ENCODE results near the gene LBX2. TPM values are rescaled to one million over a fixed set of nuclear protein-coding genes. Genes with fewer than 3 reads are reported as not detected.

LBX2 gene
- total and polyA plus RNA-seq, 9 of the 15 experiments (the other 6 are each of a cell fraction or from before 2014, with no cell fraction given): 0.39 to 6.2 (median 1.8) TPM; not detected in 1

GRCh38 chr2:74502147-74502719 is 2.8 kb upstream of the LBX2 start (continued):
- TF ChIP-seq THAP7 (CRISPR knock-in tag; IDR thresholded peaks at IDR 0.05): no peak
- TF ChIP-seq SMARCA5 (IDR thresholded peaks at IDR 0.05): no peak
- TF ChIP-seq BRD9 (IDR thresholded peaks at IDR 0.05; ENCODE audit: low read depth, partially characterized antibody): no peak
- no peak for TF ChIP-seq FOXJ3 (CRISPR knock-in tag; IDR thresholded peaks at IDR 0.05)
- no peak for TF ChIP-seq ZBTB43 (CRISPR knock-in tag; IDR thresholded peaks at IDR 0.05)
- TF ChIP-seq ZNF512 (tag; IDR thresholded peaks at IDR 0.05): no peak
- no peak for TF ChIP-seq MYNN (IDR thresholded peaks at IDR 0.05)
- no peak for TF ChIP-seq MYNN (CRISPR knock-in tag; IDR thresholded peaks at IDR 0.05)
- no peak for TF ChIP-seq HMG20B (CRISPR knock-in tag; IDR thresholded peaks at IDR 0.05)
- no peak for TF ChIP-seq MXI1 (IDR thresholded peaks at IDR 0.05; ENCODE audit: low read depth, low read length)
- TF ChIP-seq ZBTB34 (CRISPR knock-in tag; IDR thresholded peaks at IDR 0.05): no peak
- no peak for TF ChIP-seq PURB (CRISPR knock-in tag; IDR thresholded peaks at IDR 0.05; ENCODE audit: low read depth)
- no peak for TF ChIP-seq CBX8 (IDR thresholded peaks at IDR 0.05; ENCODE audit: borderline replicate concordance, extremely low read depth, low read depth, low read length, poor library complexity, severe bottlenecking)
- TF ChIP-seq ZNF316 (IDR thresholded peaks at IDR 0.05): no peak
- peak; percentile 8; the same call in 1 of the 2 replicates for TF ChIP-seq FOXM1 (IDR thresholded peaks at IDR 0.05; ENCODE audit: low read depth)
- TF ChIP-seq FOXM1 (CRISPR knock-in tag; IDR thresholded peaks at IDR 0.05; ENCODE audit: low read depth): no peak
- no peak for TF ChIP-seq ZFP91 (CRISPR knock-in tag; IDR thresholded peaks at IDR 0.05)
- TF ChIP-seq JUND (IDR thresholded peaks at IDR 0.05; ENCODE audit: borderline replicate concordance, low read depth, low read length): no peak
- TF ChIP-seq JUND (tag; IDR thresholded peaks at IDR 0.05; ENCODE audit: borderline replicate concordance, low read depth, low read length): no peak
- no peak for TF ChIP-seq ZNF165 (CRISPR knock-in tag; IDR thresholded peaks at IDR 0.05; ENCODE audit: borderline replicate concordance)
- TF ChIP-seq C11orf30 (IDR thresholded peaks at IDR 0.05; ENCODE audit: low read depth): no peak
- no peak for TF ChIP-seq ELF1 (tag; IDR thresholded peaks at IDR 0.05)

Measured in K562 (cell line).